ENCODE data around the gene USP6NL.
"Not testable (repeated sequence)": the region's sequence is repeated elsewhere in the genome, so short reads cannot be mapped to it uniquely, and the experiment has no call there.

The USP6NL gene

GRCh38 chr10:11441151-11441535, 170.3 kb downstream of the USP6NL start:
- DNase-seq: no peak

GRCh38 chr10:11440250-11441150, 170.9 kb downstream of the USP6NL start:
- peak; percentile 28 for DNase-seq

GRCh38 chr10:11439523-11440053, 171.9 kb downstream of the USP6NL start:
- no peak for DNase-seq

- no peak for DNase-seq
These were observed 173.9 kb downstream of the USP6NL start for GRCh38 chr10:11437391-11438142.

- not testable (repeated sequence) for DNase-seq
These were observed 175.0 kb downstream of the USP6NL start for GRCh38 chr10:11436445-11436844.

- no peak for DNase-seq
These were observed 175.9 kb downstream of the USP6NL start for GRCh38 chr10:11435581-11435981.

GRCh38 chr10:11434324-11434723, 177.1 kb downstream of the USP6NL start:
- no peak for DNase-seq

- no peak for DNase-seq
These were observed 177.8 kb downstream of the USP6NL start for GRCh38 chr10:11433657-11434056.

GRCh38 chr10:11431216-11431555, 180.3 kb downstream of the USP6NL start:
- no peak for DNase-seq

- DNase-seq: no peak
These were observed 180.8 kb downstream of the USP6NL start for GRCh38 chr10:11430421-11431215.

GRCh38 chr10:11429439-11430052, 181.9 kb downstream of the USP6NL start:
- DNase-seq: no peak

- DNase-seq: no peak
These were observed 185.8 kb downstream of the USP6NL start for GRCh38 chr10:11425676-11426075.

- DNase-seq: no peak
These were observed 186.2 kb downstream of the USP6NL start for GRCh38 chr10:11425296-11425610.

- DNase-seq: no peak
These were observed 186.8 kb downstream of the USP6NL start for GRCh38 chr10:11424456-11425295.

- no peak for DNase-seq
These were observed 194.5 kb downstream of the USP6NL start for GRCh38 chr10:11416974-11417373.

GRCh38 chr10:11415095-11415494, 196.4 kb downstream of the USP6NL start:
- DNase-seq: no peak

- no peak for DNase-seq
These were observed 197.0 kb downstream of the USP6NL start for GRCh38 chr10:11414314-11415038.

- no peak for DNase-seq
These were observed 199.4 kb downstream of the USP6NL start for GRCh38 chr10:11411926-11412545.

- DNase-seq: no peak
These were observed 202.1 kb downstream of the USP6NL start for GRCh38 chr10:11409357-11409756.

GRCh38 chr10:11407939-11408338, 203.5 kb downstream of the USP6NL start:
- no peak for DNase-seq

- DNase-seq: no peak
These were observed 204.7 kb downstream of the USP6NL start for GRCh38 chr10:11406746-11407145.

Data from activated naive CD4-positive, alpha-beta T cell treated with Interleukin-2 at 50 U/mL for 16 hours (primary cell).